K562 treated with DMSO at 1 percent for 4 hours (cell line): ENCODE measurements around the gene EFHC2. TPM values are rescaled to one million over a fixed set of nuclear protein-coding genes. Genes with fewer than 3 reads are reported as not detected.

Source experiments
- total RNA-seq: library from RNA; unstranded; fragments of 300-600 nt; gene quantifications from 2 replicates; pipeline ENCODE4 v1.2.3, GENCODE V29; 2022; ENCODE audit not compliant: insufficient read depth

EFHC2 gene, protein sequence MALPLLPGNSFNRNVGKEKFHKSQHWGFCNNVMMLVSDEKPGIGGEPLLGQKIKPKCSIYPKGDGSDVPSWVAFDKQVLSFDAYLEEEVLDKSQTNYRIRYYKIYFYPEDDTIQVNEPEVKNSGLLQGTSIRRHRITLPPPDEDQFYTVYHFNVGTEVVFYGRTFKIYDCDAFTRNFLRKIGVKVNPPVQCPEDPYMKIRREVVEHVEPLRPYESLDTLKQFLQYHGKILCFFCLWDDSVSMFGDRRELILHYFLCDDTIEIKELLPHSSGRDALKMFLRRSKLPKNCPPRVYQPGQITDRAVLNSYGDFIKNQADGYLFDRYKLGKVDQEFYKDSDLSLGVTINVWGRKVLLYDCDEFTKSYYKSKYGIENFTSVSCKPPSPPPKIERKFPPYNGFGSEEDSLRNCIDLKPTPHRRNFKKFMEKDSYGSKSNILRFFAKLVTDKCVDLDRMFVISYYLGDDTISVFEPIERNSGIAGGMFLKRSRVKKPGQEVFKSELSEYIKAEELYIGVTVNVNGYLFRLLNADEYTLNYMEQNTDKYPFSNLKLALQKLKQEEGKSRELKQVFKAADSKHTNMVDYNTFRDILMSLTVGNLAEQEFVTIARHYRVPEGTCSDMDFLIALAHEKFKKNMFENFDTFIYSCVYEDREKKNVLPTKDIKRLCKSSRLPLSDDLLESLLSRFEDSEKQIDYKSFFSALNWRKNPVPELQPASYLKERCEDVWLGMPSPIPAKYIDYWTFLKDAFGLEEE
- 2.5 and 2.9 TPM in 2 replicates for total RNA-seq

DNA sequence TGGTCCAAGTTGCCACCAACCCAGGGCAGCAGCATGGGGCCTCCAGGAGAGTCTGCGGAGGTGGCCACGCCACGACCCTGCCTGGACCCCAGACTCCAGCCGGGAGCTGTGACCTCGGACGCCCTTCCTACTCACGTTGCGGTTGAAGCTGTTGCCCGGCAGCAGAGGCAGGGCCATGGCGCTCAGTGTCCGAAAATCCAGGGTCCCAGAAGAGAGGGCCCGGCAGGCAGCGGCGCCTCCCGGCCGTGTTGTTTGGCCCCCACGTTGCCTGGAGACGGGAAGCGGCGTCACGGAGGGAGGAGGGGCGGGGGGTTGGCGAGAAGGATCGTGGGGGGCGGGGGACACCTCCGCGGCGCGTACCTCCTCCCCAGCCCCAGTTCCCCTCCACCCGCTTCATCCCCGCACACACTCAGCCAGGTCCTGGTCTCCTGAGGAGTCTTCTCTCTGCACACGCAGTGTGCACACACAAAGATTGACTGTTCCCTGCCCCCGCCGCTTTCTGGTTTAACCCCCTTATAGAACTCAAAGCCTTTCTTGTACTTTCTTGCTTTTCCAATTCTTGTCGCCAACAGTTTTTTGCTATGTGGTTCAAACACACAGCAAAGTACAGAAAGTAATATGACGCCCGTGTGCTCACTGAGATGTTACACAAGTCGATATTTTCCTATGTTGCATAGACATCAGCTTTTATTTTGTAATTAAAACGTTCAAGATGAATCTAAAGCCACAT is at the start of gene EFHC2:
TSS of gene EFHC2 (minus strand) at position 261 of the 730 bp plus-strand sequence. CDS start at position 177, 84 bp downstream.

Other genes starting within 250 kb of the EFHC2 start
- 13.6 and 18.2 TPM in 2 replicates for gene FUNDC1, start 199.2 kb upstream of the EFHC2 start, total RNA-seq